ENCODE measurements around the gene ALCAM.
"Not testable (repeated sequence)": the region's sequence is repeated elsewhere in the genome, so short reads cannot be mapped to it uniquely, and the experiment has no call there.

Gene ALCAM

GRCh38 chr3:105537371-105538080 is 170.8 kb downstream of the ALCAM start:
- no peak for DNase-seq

DNA sequence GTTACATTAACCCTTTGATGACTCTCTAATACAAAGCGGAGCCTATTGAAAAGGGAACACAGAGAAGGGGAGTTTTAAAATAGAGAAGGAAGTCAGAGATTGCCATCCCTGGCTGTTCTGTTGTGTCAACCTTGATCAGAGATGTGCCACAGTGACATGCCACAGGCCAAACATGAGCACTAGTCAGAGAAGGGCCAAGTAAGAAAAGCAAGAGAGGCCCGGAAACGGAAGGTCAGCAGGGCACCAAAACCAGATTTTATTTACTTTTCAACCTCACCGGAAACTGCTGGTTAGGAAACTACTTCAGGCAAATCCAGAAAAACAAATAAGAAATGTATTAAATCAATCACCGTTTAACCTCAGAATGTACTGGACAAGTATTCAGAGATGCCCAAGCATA is 171.8 kb downstream of the ALCAM start:
- DNase-seq: no peak

- no peak for DNase-seq
Measured at GRCh38 chr3:105539897-105540296, 173.2 kb downstream of the ALCAM start.

- no peak for DNase-seq
Measured at GRCh38 chr3:105542282-105543019, 175.7 kb downstream of the ALCAM start.

- DNase-seq: no peak
Measured at GRCh38 chr3:105545051-105545450, 178.3 kb downstream of the ALCAM start.

DNA sequence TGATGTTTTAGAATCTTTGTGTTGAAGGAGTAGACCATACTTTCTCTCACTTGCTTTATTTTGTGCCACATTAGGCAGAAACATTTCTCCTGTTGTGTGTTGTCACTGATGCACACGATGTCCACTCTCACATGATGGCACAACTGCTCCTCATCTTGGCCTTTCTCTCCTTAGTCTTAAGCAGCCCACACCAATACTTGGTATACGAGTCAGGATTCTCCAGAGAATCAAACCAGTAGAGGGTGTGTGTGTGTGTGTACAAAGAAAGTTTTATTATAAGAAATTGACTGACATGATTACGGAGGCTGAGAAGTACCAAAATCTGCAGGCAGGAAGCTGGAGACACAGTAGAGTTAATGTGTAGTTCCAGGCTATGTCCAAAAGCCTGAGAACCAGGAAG is 187.1 kb downstream of the ALCAM start:
- DNase-seq: no peak

GRCh38 chr3:105555206-105555605 is 188.5 kb downstream of the ALCAM start:
- no peak for DNase-seq

GRCh38 chr3:105559856-105560255 is 193.1 kb downstream of the ALCAM start:
- DNase-seq: no peak

DNA sequence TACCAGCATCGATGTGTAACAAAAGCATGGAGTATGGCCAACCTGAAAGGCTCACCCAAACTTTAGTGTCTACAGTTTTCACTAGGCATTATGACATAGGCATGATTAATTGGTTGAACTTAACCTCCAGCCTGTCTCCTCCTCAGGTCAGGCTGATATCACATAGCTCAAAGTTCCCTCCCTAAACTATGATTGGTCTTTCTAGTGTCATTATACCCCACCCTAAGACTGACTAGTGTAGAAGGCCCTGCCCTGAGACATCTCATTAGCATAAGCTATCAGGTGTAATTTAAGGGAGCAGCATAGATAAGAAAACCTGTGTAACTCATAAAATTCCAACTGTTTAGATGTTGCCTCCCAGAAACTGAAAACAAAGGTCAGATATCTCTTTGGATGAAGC is 195.2 kb downstream of the ALCAM start:
- DNase-seq: no peak

- no peak for DNase-seq
Measured at GRCh38 chr3:105564546-105565288, 198.0 kb downstream of the ALCAM start.

DNA sequence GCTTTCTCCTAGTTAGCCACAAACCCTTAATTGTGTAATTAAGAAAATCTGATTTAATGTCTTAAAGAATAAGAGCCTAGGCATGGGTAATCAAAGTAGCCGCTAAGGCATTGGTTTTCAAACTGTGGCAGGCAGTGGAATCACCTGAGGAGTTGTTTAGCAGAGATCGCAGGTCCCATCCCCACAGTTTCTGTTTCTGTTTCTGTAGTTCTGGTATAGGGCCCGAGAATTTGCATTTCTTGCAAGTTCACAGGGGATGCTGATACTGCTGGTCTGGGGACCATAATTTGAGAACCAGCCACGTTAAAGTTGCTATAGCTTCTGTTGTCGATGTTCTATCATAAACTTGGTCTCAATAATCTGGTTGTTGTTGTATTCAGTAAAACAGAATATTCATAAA is 204.3 kb downstream of the ALCAM start:
- DNase-seq: no peak

GRCh38 chr3:105572501-105572900 is 205.8 kb downstream of the ALCAM start:
- no peak for DNase-seq

DNA sequence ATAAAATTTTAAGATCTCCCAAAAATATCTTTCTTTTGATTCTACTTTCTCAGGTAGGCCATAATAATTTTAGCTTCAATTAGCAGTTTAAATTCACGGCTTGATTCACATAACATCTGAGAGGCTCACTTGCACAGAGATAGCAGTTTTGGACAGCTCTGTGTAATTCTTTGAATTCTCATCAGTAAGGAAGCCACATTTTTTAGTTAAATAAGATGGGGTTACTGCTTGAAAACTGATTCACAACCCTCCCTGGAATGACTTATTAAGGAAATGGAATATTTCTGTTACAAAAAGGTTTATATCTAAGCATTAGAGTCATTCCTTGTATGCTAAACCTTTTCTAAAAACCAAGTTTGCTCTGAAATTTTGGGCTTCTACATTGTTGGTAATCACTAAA is 212.7 kb downstream of the ALCAM start:
- no peak for DNase-seq

DNA sequence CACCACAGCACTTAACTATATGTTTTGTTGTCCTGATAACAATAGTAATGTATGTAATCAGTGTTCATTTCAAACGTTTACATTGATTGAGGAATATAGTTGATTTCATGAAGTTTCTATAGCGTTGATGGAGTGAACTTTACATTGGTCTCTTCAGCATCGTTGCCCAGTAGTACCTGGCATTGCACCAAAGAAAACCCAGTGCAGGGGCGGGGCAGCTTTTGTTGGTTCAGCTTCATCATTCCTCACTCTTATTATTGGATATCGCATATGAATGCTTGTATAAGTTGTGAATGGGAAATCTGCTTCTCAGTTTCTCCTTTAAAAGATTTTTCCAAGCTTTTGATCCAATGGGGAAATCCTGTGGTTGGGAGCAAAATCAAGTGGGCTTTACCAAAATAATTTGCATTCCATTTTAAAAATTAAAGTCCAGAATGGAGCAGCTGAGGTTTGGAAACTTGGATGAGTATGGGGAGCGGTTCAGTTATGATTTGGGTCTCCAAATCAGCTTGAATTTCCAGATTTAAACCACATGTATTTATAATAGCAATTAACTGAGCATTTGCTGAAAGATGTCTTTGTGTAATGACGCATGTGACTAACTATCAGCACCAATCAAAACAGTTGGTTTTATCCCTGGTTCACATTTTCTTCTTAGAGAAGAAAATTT is 213.7 kb downstream of the ALCAM start:
- no peak for DNase-seq

- DNase-seq: no peak
Measured at GRCh38 chr3:105582015-105582414, 215.3 kb downstream of the ALCAM start.

- DNase-seq: no peak
Measured at GRCh38 chr3:105584003-105584790, 217.5 kb downstream of the ALCAM start.

- no peak for DNase-seq
Measured at GRCh38 chr3:105593315-105593714, 226.6 kb downstream of the ALCAM start.

GRCh38 chr3:105594219-105594618 is 227.5 kb downstream of the ALCAM start:
- no peak for DNase-seq

DNA sequence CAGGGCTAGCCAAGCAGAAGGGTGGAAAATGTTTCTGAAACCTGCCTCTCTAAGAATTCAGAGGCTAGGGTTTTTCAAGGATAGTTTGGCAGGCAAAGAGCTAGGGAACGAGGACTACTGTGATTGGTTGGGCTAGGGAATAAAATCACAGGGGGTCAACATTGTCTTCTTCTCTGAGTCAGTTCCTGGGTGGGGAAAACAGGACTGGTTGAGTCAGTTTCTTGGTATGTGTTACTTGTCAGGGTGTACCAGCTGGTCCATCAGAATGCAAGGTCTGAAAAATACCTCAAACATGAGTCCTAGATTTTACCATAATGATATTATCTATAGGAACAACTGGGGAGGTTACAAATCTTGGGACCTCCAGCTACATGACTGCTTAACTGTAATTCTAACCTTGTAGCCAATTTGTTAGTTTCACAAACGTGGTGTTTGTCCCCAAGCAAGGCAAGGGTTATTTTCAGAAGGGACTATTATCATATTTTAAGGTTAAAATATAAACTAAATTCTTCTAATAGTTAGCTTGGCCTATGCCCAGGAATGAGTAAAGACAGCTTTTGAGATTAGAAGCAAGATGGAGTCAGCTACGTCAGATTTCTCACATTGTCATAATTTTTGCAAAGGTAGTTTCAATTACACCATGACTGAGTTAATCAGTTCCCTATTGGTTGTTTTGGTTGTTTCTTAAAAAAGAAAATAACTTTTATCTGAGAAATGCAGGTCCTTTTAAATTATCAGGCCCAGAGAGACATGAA is 231.5 kb downstream of the ALCAM start:
- DNase-seq: no peak

DNA sequence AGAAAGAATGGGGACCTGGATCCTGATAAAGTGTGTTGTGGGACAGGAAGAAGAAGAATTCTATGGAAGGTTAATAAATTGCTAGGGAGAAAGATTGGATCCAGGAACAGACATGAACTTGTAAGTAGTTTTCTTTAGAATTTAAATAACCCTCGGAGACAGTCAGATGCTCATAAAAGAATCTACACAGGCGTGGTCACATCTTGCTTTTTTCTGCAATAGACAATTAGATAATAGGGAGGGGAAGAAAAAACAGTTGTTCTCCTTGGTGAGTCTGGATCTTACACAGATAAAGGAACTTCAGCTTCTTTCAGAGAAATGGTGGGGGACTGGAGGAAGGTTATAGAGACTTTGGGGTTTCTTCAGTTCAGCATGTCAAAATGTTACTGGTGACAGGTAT is 232.6 kb downstream of the ALCAM start:
- DNase-seq: no peak

GRCh38 chr3:105601756-105602155 is 235.0 kb downstream of the ALCAM start:
- not testable (repeated sequence) for DNase-seq

GRCh38 chr3:105602286-105602685 is 235.6 kb downstream of the ALCAM start:
- DNase-seq: not testable (repeated sequence)

All from activated CD8-positive, alpha-beta memory T cell treated with anti-CD3 and anti-CD28 coated beads, Interleukin-2, amount 50 U/mL, for 4 hours (primary cell).